MM.1S (cell line): ENCODE measurements around the gene RAB7A.

ENCODE experiments used
- DNase-seq: peaks from one replicate; pipeline ENCODE4 v3.0.0-alpha.2; 2015
- H2AFZ ChIP-seq: fragments of 300-600 bp; sonication (generic); 2 replicates; pipeline ENCODE4 v1.6.0; 2016; ENCODE audit warnings: antibody characterized with exemption, low read length
- H3F3A ChIP-seq: fragments of 300-600 bp; sonication (generic); 2 replicates; pipeline ENCODE4 v1.6.1; 2016; ENCODE audit warnings: mild to moderate bottlenecking, antibody characterized with exemption, low read length, moderate library complexity, mixed read lengths; ENCODE audit not compliant: insufficient read depth
- H3K27ac ChIP-seq: fragments of 300-600 bp; sonication (generic); 2 replicates; pipeline ENCODE4 v1.5.1; 2016; ENCODE audit warnings: mild to moderate bottlenecking, low read length
- H3K27me3 ChIP-seq: fragments of 300-600 bp; sonication (generic); replicated peaks from 2 replicates; pipeline ENCODE4 v1.6.0; 2016; ENCODE audit warnings: low read length; ENCODE audit not compliant: insufficient read depth
- H3K36me3 ChIP-seq: fragments of 300-600 bp; sonication (generic); replicated peaks from 2 replicates; pipeline ENCODE4 v1.6.1; 2016; ENCODE audit warnings: mild to moderate bottlenecking, low read length, mixed read lengths; ENCODE audit not compliant: insufficient read depth
- H3K4me1 ChIP-seq: fragments of 300-600 bp; sonication (generic); 2 replicates; pipeline ENCODE4 v1.6.1; 2016; ENCODE audit warnings: low read length, mixed read lengths
- H3K4me2 ChIP-seq: fragments of 300-600 bp; sonication (generic); 2 replicates; pipeline ENCODE4 v1.6.0; 2016; ENCODE audit warnings: low read depth, low read length
- H3K4me3 ChIP-seq: fragments of 300-600 bp; sonication (generic); 2 replicates; pipeline ENCODE4 v1.5.1; 2016; ENCODE audit warnings: low read length, mixed read lengths
- H3K79me2 ChIP-seq: fragments of 300-600 bp; sonication (generic); 2 replicates; pipeline ENCODE4 v1.6.1; 2016; ENCODE audit warnings: mixed run types, low read length, mixed read lengths
- H3K9ac ChIP-seq: fragments of 300-600 bp; sonication (generic); 2 replicates; pipeline ENCODE4 v1.6.1; 2016; ENCODE audit warnings: low read length, mixed read lengths
- H3K9me2 ChIP-seq: fragments of 300-600 bp; sonication (generic); replicated peaks from 2 replicates; pipeline ENCODE4 v1.6.1; 2016; ENCODE audit warnings: mild to moderate bottlenecking, low read length, mixed read lengths; ENCODE audit not compliant: insufficient read depth
- H3K9me3 ChIP-seq: fragments of 300-600 bp; sonication (generic); replicated peaks from 2 replicates; pipeline ENCODE4 v1.6.1; 2016; ENCODE audit warnings: mild to moderate bottlenecking, low read length, mixed read lengths; ENCODE audit not compliant: insufficient read depth
- H4K20me1 ChIP-seq: fragments of 300-600 bp; sonication (generic); 2 replicates; pipeline ENCODE4 v1.6.1; 2016; ENCODE audit warnings: mild to moderate bottlenecking, low read length, moderate library complexity, mixed read lengths; ENCODE audit not compliant: insufficient read depth
- CTCF ChIP-seq: fragments of 300-600 bp; sonication (generic); IDR thresholded peaks from 2 replicates; pipeline ENCODE4 v1.5.1; 2016; ENCODE audit warnings: antibody characterized with exemption, low read length, mixed read lengths
- EZH2 ChIP-seq: fragments of 300-600 bp; sonication (generic); optimal IDR thresholded peaks from 2 replicates; pipeline ENCODE3; 2017; ENCODE audit warnings: low read depth, mild to moderate bottlenecking, antibody characterized with exemption, low read length, mixed read lengths
- EZH2phosphoT487 ChIP-seq: fragments of 300-600 bp; sonication (generic); IDR thresholded peaks from 2 replicates; pipeline ENCODE4 v1.6.1; 2018; ENCODE audit warnings: antibody characterized with exemption, low read length

RAB7A gene

GRCh38 chr3:128702391-128702790 lies 23.6 kb upstream of the RAB7A start:
- H3K9me3 ChIP-seq: no peaks in the 10 kb centered on the region
- H3F3A ChIP-seq: no peaks in the 10 kb centered on the region
- H3K4me2 ChIP-seq: no peak overlapping the region
- no peaks in the 10 kb centered on the region for H3K4me1 ChIP-seq
- no peak overlapping the region for H3K4me3 ChIP-seq
- no peak overlapping the region for H3K27ac ChIP-seq
- no peak overlapping the region for H2AFZ ChIP-seq
- no peaks in the 10 kb centered on the region for H3K27me3 ChIP-seq
- no peaks in the 10 kb centered on the region for H4K20me1 ChIP-seq
- no peaks in the 10 kb centered on the region for H3K36me3 ChIP-seq
- DNase-seq: no peak
- TF ChIP-seq EZH2phosphoT487: no peak
- TF ChIP-seq CTCF: no peak
- no peak for TF ChIP-seq EZH2
- H3K9ac ChIP-seq: no peak overlapping the region
- no peaks in the 10 kb centered on the region for H3K9me2 ChIP-seq
- H3K79me2 ChIP-seq: no peaks in the 10 kb centered on the region

- TF ChIP-seq EZH2 (no peak), EZH2phosphoT487 (no peak), CTCF (no peak)
- H3K79me2 ChIP-seq: no peaks in the 10 kb centered on the region
Measured at GRCh38 chr3:128703561-128703960, 22.4 kb upstream of the RAB7A start.

GRCh38 chr3:128706086-128706615 lies 19.8 kb upstream of the RAB7A start:
- no peaks in the 10 kb centered on the region for H3K4me1 ChIP-seq
- H3K79me2 ChIP-seq: no peaks in the 10 kb centered on the region
- H3K4me3 ChIP-seq: no peak overlapping the region
- H2AFZ ChIP-seq: no peak overlapping the region
- H3F3A ChIP-seq: no peaks in the 10 kb centered on the region
- H3K9ac ChIP-seq: no peak overlapping the region
- no peaks in the 10 kb centered on the region for H3K9me3 ChIP-seq
- no peak overlapping the region for H3K27ac ChIP-seq
- no peaks in the 10 kb centered on the region for H3K36me3 ChIP-seq
- H4K20me1 ChIP-seq: no peaks in the 10 kb centered on the region
- no peaks in the 10 kb centered on the region for H3K9me2 ChIP-seq
- TF ChIP-seq CTCF (no peak), EZH2phosphoT487 (no peak), EZH2 (no peak)
- DNase-seq: no peak
- no peak overlapping the region for H3K4me2 ChIP-seq
- H3K27me3 ChIP-seq: no peaks in the 10 kb centered on the region

More at GRCh38 chr3:128703561-128703960, 22.4 kb upstream of the RAB7A start:
- H2AFZ ChIP-seq: no peak overlapping the region
- H4K20me1 ChIP-seq: no peaks in the 10 kb centered on the region
- no peak overlapping the region for H3K9ac ChIP-seq
- H3K4me1 ChIP-seq: no peaks in the 10 kb centered on the region
- no peak for DNase-seq
- H3K4me3 ChIP-seq: no peak overlapping the region
- H3F3A ChIP-seq: no peaks in the 10 kb centered on the region
- no peak overlapping the region for H3K27ac ChIP-seq
- no peaks in the 10 kb centered on the region for H3K27me3 ChIP-seq
- no peak overlapping the region for H3K4me2 ChIP-seq
- no peaks in the 10 kb centered on the region for H3K9me3 ChIP-seq
- H3K36me3 ChIP-seq: no peaks in the 10 kb centered on the region
- H3K9me2 ChIP-seq: no peaks in the 10 kb centered on the region
